ENCODE results near the gene TGFB2. TPM values are rescaled to one million over a fixed set of nuclear protein-coding genes. Genes with fewer than 3 reads are reported as not detected.

TGFB2 gene
- total RNA-seq, 1 donor from 2014 or later = 10.2 TPM

DNA sequence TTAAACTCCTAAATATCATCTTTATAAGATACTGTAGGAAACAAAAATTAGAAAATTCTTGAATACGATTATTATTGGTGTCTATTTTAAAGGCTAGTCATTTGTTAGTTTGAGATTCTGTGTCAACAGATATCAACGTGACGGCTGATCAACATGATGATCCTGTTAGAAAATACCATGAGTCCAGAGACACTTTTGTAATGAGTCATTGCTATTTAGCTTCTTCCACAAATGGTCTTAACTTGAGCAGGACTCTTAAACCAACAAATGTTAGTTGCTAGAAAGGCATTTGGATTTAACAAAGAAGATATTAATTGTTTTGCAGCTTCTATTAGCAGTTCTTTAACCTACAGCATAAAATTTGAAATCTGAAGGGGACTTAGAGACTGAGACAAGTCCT is 131.2 kb downstream of the TGFB2 start:
- Histone ChIP-seq H3K4me1 (peaks cover 14% of the 10 kb centered on the region), H3K36me3 (no peaks in the 10 kb centered on the region)
- intact Hi-C loops (cut with DNase I) = no loop called here

DNA sequence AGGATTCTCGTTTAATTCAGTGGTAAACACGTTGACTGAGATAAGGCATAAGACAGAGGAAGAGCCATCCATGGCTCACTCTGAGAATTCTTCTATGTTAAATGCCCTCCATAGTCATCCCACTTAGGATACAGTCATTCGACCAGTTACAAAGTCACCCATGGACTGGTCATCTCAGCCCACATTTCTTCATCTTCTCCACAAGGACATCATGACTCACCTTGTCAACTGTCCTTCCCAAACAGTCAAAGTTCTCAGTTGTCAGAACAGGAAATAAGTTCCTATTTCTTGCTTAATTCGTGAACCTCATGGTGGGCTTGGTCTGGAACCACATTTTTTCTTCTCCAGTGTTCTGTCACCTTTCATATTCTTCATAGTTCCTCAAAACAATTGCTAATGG is 133.2 kb downstream of the TGFB2 start:
- Histone ChIP-seq H3K9me3 (no peaks in the 10 kb centered on the region), H3K36me3 (no peaks in the 10 kb centered on the region), H3K4me3 (no peak overlapping the region), H3K4me1 (peaks cover 25% of the 10 kb centered on the region), H3K27me3 (ENCODE audit: low read depth) (no peaks in the 10 kb centered on the region), H3K27ac (no peak overlapping the region)
- intact Hi-C loops (cut with DNase I) = no loop called here
- ATAC-seq = no peak
- DNase-seq = no peak
- TF ChIP-seq, protein P1, sequence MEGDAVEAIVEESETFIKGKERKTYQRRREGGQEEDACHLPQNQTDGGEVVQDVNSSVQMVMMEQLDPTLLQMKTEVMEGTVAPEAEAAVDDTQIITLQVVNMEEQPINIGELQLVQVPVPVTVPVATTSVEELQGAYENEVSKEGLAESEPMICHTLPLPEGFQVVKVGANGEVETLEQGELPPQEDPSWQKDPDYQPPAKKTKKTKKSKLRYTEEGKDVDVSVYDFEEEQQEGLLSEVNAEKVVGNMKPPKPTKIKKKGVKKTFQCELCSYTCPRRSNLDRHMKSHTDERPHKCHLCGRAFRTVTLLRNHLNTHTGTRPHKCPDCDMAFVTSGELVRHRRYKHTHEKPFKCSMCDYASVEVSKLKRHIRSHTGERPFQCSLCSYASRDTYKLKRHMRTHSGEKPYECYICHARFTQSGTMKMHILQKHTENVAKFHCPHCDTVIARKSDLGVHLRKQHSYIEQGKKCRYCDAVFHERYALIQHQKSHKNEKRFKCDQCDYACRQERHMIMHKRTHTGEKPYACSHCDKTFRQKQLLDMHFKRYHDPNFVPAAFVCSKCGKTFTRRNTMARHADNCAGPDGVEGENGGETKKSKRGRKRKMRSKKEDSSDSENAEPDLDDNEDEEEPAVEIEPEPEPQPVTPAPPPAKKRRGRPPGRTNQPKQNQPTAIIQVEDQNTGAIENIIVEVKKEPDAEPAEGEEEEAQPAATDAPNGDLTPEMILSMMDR (IDR thresholded peaks at IDR 0.05) = no peak

More for the DNA sequence above, 131.2 kb downstream of the TGFB2 start:
- no peak for DNase-seq
- Histone ChIP-seq H3K9me3 (no peaks in the 10 kb centered on the region), H3K4me3 (no peak overlapping the region), H3K27ac (no peak overlapping the region), H3K27me3 (ENCODE audit: low read depth) (no peaks in the 10 kb centered on the region)
- no peak for ATAC-seq
- TF ChIP-seq, protein P1 (IDR thresholded peaks at IDR 0.05) = no peak

DNA sequence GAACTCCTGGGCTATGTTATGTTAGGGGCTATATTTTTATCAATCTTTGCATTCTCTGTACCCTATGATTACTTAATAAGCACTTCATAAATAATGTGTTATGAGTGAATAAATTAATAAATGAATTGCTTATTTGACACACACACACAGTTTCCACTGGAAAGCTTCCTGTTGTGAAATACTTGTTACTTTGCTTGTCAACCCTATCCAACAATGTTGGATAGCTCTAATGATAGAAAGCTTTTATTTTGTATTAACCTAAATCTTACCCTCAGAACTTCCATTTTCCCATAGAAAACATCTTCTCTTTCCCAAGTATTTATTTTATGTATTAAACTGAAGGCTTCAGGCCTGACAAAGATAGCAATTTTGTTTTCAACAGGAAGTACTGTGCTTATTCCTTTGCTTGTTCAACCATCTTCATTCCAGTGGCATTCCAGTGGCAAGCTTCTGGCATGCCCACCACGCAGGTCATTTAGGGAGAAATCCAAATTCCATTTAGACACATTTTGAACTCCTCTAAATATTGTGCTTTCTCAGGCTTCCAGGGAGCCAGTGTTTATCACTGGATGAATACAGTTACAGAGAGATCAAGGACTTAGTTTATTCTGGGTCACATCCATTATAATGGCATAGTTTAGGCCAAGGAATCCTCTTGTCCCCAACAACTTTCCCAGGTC is 134.4 kb downstream of the TGFB2 start:
- intact Hi-C loops (cut with DNase I) = no loop called here
- ATAC-seq = peak in 1 of 2 donors; percentile 11
- Histone ChIP-seq H3K4me1 (peaks cover 25% of the 10 kb centered on the region), H3K9me3 (no peaks in the 10 kb centered on the region), H3K4me3 (no peak overlapping the region), H3K36me3 (no peaks in the 10 kb centered on the region), H3K27me3 (ENCODE audit: low read depth) (no peaks in the 10 kb centered on the region), H3K27ac (peak overlapping the region; percentile 66)
- TF ChIP-seq, protein P1 (IDR thresholded peaks at IDR 0.05) = no peak
- no peak for DNase-seq

DNA sequence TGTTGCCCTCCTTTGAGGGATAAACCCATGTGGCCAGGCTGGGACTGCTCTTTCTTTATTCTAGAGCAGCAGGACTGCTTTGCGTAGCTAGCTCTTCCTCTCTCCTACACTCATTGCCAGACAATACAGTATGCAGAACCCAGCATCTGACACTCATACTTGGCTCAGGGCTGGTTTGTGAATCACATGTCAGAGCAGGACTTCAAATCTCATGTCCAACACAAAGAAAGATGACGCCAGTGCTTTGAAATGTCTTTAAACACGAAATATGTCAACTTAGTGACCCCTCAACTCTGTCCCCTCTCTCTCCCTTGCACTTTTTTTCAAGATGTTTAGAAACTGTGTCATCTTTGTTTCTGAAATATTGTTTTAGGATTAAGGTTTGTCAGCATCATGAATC is 135.0 kb downstream of the TGFB2 start:
- no peaks in the 10 kb centered on the region for H3K9me3 ChIP-seq
- DNase-seq = no peak
- no peaks in the 10 kb centered on the region for H3K27me3 ChIP-seq (ENCODE audit: low read depth)
- TF ChIP-seq, protein P1 (IDR thresholded peaks at IDR 0.05) = no peak
- ATAC-seq = peak in 1 of 2 donors; percentile 64
- no peaks in the 10 kb centered on the region for H3K36me3 ChIP-seq
- H3K4me1 ChIP-seq = peaks cover 25% of the 10 kb centered on the region
- intact Hi-C loops (cut with DNase I) = no loop called here
- H3K27ac ChIP-seq = peak overlapping the region; percentile 66
- H3K4me3 ChIP-seq = no peak overlapping the region

DNA sequence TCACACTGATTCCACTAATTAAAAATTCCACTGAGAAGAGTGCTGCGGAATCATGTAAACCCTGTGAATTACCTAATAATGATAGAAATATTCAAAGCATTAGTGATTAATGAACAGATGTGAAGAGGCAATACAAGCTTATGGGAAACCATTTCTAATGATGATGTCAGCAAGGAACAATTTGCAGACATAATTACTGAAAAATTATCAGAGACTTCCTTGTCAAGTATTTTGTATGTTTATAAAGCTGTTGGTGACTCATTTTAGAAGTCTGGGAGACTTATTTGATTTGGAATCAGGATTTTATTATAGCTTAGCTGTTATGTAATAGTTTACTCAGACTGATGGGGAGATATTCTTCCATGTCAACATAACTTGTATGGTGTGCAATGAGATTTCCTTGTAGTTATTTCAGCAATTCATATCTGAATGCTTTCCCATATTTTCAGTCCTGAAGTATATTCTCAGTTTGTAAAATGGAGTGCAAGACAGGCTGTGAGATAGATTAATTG is 135.5 kb downstream of the TGFB2 start:
- peak; percentile 17 to 80 for ATAC-seq
- intact Hi-C loops (cut with DNase I) = no loop called here
- Histone ChIP-seq H3K27me3 (ENCODE audit: low read depth) (no peaks in the 10 kb centered on the region), H3K4me3 (no peak overlapping the region), H3K9me3 (no peaks in the 10 kb centered on the region), H3K4me1 (peaks cover 25% of the 10 kb centered on the region), H3K36me3 (no peaks in the 10 kb centered on the region), H3K27ac (peak overlapping the region; percentile 33)
- DNase-seq = no peak
- TF ChIP-seq, protein P1 (IDR thresholded peaks at IDR 0.05) = no peak

Data from lower lobe of right lung (tissue), 2 donors.